PC-3 (cell line): ENCODE results near the gene SAMD4A.

Experiments
- CTCF ChIP-seq: fragments of 300-600 bp; sonication (generic); conservative IDR thresholded peaks from 2 replicates; pipeline ENCODE4 v1.5.1; 2017; ENCODE audit warnings: antibody characterized with exemption, low read depth, mild to moderate bottlenecking, low read length
- EZH2phosphoT487 ChIP-seq: fragments of 300-600 bp; sonication (generic); IDR thresholded peaks from 2 replicates; pipeline ENCODE4 v1.6.1; 2018; ENCODE audit warnings: mild to moderate bottlenecking, antibody characterized with exemption, low read length, borderline replicate concordance

- TF ChIP-seq CTCF = no peak
- no peak for TF ChIP-seq EZH2phosphoT487
Observed at GRCh38 chr14:54686871-54687749, 120.2 kb downstream of the SAMD4A start.
